H1 (cell line): Measurements from ENCODE around the gene SHANK1. TPM values are rescaled to one million over a fixed set of nuclear protein-coding genes. Genes with fewer than 3 reads are reported as not detected.

ENCODE experiments used
- CEBPB ChIP-seq: IDR thresholded peaks from 2 replicates; pipeline ENCODE4 v1.6.1; 2012; ENCODE audit warnings: low read depth, low read length
- EP300 ChIP-seq, 2 experiments: IDR thresholded peaks; 1 replicate in 1 of 2; 2 replicates in 1 of 2; pipeline ENCODE4 v1.6.1; 2011 to 2012; ENCODE audit warnings: low read depth in 2 of 2, low read length in 2 of 2, mild to moderate bottlenecking in 2 of 2, borderline replicate concordance in 1 of 2, inconsistent platforms in 1 of 2, moderate library complexity in 1 of 2
- JUN ChIP-seq: IDR thresholded peaks from 2 replicates; pipeline ENCODE4 v1.6.1; 2011; ENCODE audit warnings: low read depth, mild to moderate bottlenecking, improper control_type of control experiment, low read length
- JUND ChIP-seq: IDR thresholded peaks from 2 replicates; pipeline ENCODE4 v1.6.1; 2011; ENCODE audit warnings: mild to moderate bottlenecking, improper control_type of control experiment, low read length
- KDM5A ChIP-seq: fragments of 200-600 bp; IDR thresholded peaks from 2 replicates; pipeline ENCODE4 v1.7.1; 2012; ENCODE audit warnings: mild to moderate bottlenecking, low read length, inconsistent platforms, mixed read lengths
- POLR2AphosphoS5 ChIP-seq: IDR thresholded peaks from 2 replicates; pipeline ENCODE4 v1.6.1; 2011; ENCODE audit warnings: low read depth, low read length
- RBBP5 ChIP-seq: IDR thresholded peaks from 2 replicates; pipeline ENCODE4 v1.7.1; 2012; ENCODE audit warnings: low read depth, mild to moderate bottlenecking, inconsistent platforms, low read length, moderate library complexity, borderline replicate concordance
- SIRT6 ChIP-seq: IDR thresholded peaks from one replicate; pipeline ENCODE4 v1.7.1; 2012; ENCODE audit warnings: low read length, inconsistent platforms
- polyA plus RNA-seq, 7 experiments: library from polyadenylated mRNA; depleted of rRNA in 3 of 7; stranded (reverse) in 5 of 7; unstranded in 2 of 7; fragments of >200 nt in 5 of 7; fragments of 200-250 nt in 2 of 7; gene quantifications; 1 replicate in 5 of 7; 2 replicates in 1 of 7; 4 replicates in 1 of 7; pipeline versions ENCODE4 v1.2.1 to v1.2.3, GENCODE V29; 2011 to 2013; ENCODE audit warnings: missing spikeins in 2 of 7, mixed read lengths in 2 of 7
- total RNA-seq: library from RNA; stranded (reverse); fragmentation: NEBNext Ultra II Directional; extraction: Animal tissue kit (Norgen Biotek cat#: 25700); gene quantifications from 2 replicates; pipeline ENCODE4 v1.2.1, GENCODE V29; 2021

The SHANK1 gene
- total and polyA plus RNA-seq, 2 of the 8 experiments (the other 6 are each of a cell fraction or from before 2014, with no cell fraction given): 1.1 to 3.7 TPM

- TF ChIP-seq EP300 (IDR thresholded peaks at IDR 0.05; ENCODE audit: borderline replicate concordance in 1 of 2, low read depth in 2 of 2, low read length in 2 of 2) (no peak), KDM5A (no peak), RBBP5 (no peak), SIRT6 (no peak), POLR2AphosphoS5 (no peak), JUN (no peak), CEBPB (no peak), JUND (no peak)
- TF ChIP-seq, all 59 proteins: peak for 0
Observed at GRCh38 chr19:50664204-50664603, 55.4 kb downstream of the SHANK1 start (continued).
